HK-2 (cell line): ENCODE data around the gene TEX26.

Experiments
- DNase-seq: peaks from one replicate; pipeline ENCODE4 v3.0.0-alpha.2; 2018; ENCODE audit not compliant: unreplicated experiment

The TEX26 gene

DNA sequence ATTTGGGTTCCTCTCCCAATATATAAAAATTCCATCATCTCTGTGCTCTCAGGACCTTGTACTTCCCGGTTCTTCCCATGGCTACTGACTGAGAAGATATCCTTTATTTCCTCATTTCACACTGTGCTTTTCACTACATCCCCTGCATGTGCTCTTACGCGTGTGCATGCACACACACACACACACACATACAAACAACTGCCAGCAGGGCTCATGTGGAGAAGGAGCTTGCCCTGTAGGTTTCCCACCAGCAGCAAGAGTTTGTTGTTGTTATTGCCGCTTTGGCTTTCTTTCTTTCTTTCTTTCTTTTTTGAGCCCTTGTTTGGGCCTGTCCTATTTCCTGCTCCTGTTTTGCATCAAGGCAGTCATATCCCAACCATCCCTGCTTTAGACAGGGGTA, 43.6 kb downstream of the TEX26 start:
- no peak for DNase-seq

GRCh38 chr13:30978981-30979956, 46.8 kb downstream of the TEX26 start:
- DNase-seq = no peak

GRCh38 chr13:30982506-30982905, 50.0 kb downstream of the TEX26 start:
- no peak for DNase-seq

- no peak for DNase-seq
Observed at GRCh38 chr13:30982906-30983305, 50.5 kb downstream of the TEX26 start.

- DNase-seq = no peak
Observed at GRCh38 chr13:30983431-30983830, 51.0 kb downstream of the TEX26 start.

DNA sequence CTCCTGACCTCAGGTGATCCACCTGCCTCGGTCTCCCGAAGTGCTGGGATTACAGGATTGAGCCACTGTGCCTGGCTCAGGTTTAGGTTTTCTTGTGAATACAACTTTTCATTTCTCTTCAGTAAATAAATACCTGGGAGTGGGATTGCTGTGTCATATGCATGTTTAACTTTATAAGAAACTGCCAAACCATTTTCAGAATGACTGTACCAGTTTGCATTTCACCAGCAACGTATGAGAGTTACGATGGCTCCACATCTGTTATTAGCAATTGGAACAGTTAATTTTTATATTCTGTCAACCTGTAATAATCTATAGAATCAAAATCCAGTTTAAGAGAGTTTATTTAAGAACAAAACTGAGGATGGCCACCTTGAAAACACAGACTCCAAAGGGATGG, 52.2 kb downstream of the TEX26 start:
- no peak for DNase-seq

DNA sequence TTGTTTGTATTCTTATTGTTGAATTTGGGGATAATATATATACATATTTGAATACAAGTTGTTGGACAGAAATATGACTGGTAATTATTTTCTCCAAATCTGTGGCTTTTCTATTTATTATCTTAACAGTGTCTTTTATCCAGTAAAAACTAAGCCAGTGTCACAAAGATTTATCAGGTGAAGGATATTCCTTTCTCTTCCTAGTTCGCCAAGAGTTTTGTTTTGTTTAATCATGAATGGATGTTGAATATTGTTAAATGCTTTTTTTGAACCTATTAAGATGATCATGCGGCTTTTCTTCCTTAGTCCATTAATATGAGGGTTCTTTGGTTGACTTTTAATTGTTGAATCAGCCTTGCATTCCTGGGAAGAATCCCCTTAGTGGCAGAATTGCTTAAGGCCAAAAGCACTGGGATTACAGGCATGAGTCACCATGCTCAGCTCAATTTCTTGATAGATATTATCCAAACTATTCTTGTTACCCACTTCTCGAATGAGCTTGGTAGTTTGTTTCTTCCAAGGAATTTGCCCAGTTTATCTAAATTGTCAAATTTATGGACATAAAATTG, 53.3 kb downstream of the TEX26 start:
- DNase-seq = no peak

- no peak for DNase-seq
Observed at GRCh38 chr13:30991184-30991583, 58.7 kb downstream of the TEX26 start.

DNA sequence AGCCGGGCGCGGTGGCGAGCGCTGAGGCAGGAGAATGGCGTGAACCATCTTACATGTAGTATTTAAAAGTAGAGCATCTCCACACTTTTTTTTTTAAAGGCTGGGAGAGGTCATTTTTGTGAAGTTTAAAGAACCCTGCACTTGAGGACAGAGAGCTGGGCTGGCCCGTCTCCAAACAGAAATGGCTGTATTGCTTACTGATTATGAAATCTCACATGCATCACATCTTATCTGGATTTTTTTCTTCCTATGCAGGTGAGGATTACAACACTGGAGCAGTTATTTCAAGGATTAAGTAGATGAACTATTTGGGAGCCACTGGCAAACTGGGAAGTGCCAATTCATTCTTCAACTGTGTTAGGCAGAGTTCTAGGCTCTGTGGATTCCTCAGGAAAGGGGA, 59.5 kb downstream of the TEX26 start:
- no peak for DNase-seq

DNA sequence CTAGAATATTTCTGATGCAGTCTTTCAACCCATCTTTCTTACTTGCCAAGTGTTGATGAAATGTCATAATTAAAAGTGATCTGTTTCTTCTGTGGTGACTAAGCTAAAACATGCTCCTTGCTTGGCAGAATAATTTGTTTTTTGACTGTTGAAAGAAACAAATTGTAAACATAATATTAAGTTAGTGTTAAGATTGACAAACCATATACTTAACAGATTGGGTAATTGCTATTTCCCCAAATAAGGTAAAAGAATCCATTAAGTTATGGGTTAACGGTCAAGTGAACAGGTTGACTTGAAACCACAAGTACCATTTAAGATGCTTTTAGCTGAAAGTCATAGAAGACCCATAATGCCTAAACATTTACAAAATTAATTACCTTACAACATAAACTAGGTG, 62.9 kb downstream of the TEX26 start:
- DNase-seq = no peak

DNA sequence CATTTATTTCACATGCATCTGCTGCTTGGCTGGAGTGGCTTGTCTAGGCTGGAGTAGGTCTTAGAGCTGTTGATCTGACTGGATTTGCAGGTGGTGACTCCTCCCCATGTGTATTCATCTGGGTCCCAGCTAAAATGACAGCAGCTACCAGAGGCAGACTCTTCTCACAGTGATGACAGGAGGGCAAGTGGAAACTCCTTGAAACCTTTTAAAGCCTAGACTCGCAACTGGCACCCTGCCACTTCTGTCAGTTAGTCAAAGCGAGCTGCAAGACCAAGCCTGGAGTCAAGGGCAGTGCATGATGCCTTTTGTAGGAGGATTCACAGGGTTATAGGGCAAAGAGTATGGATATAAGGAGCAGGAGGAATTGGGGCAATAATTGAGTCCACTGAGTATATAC, 65.2 kb downstream of the TEX26 start:
- no peak for DNase-seq

- DNase-seq = no peak
Observed at GRCh38 chr13:30998136-30999088, 66.0 kb downstream of the TEX26 start.

DNA sequence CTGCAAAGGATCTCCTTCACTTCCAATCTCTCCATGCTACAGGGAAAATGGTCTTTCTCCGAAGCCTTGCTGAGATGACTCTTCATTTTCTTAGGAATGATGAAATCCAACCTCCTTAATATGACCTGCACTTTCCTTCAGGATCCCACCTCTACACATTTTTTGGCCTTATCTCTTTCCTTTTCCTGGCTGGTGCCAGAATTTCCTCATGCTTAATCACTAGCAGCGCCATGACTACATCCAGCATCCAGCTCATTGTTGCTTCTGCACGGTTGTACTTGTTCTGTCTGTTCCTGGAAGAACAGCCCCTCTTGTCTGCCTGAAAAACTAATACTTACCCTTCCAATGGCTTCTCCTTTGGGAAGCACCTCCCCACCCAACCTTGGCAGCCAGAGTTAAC, 68.4 kb downstream of the TEX26 start:
- DNase-seq = no peak

DNA sequence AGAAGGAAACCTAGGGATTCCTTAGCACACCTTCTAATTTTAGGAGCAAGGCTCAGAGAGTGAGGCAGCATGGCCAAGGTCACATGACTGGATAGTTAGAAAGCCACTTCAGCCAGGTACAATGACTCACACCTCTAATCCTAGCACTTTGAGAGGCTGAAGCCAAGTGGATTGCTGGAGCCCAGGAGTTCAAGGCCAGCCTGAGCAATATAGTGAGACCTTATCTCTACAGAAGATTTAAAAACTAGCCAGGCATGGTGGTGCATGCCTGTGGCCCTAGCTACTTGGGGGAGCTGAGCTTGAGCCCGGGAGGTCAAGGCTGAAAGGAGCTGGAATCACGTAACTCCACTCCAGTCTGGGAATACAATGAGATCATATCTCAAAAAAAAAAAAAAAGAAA, 69.2 kb downstream of the TEX26 start:
- DNase-seq = no peak

DNA sequence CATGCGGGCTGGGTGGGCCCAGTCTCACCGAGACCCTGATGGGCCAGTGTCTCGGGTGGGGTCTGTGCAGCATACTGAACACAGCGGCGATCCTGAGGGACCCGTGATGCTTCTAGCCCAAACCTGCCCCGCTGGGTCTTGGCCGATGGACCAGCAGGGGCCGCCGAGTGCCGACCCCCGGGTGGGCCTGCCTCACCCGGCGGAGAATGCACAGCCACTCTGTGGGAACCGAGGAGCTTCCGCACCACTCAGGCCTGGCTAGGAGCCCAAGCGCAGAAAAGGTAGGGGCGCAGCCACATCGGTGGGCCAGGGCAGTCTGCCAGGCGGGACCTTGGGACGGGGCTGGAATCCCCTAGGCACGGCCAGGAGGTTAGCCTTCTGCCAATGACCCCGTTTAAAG, 72.6 kb downstream of the TEX26 start:
- no peak for DNase-seq

DNA sequence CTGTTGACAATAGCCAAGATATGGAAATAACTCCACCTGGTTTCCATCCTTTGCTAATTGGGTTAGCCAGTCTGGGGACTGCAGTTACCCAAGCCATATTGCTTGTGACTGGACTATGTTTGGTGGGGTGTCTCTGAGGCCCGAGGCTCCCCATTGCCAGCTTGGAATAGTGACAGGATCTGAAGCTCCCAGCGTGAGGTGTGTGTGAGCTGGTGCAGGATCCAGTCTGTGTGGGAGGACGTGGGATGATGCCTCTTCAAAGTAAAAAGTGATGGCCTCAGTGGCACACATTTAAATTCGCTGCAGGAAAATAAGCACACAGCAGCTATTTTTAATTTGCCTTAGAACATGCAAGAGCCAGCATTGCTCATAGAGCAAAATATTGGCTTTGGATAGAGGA, 75.0 kb downstream of the TEX26 start:
- no peak for DNase-seq

- DNase-seq = no peak
Observed at GRCh38 chr13:31008400-31009115, 76.1 kb downstream of the TEX26 start.

GRCh38 chr13:31009166-31009565, 76.7 kb downstream of the TEX26 start:
- peak; percentile 60 for DNase-seq

DNA sequence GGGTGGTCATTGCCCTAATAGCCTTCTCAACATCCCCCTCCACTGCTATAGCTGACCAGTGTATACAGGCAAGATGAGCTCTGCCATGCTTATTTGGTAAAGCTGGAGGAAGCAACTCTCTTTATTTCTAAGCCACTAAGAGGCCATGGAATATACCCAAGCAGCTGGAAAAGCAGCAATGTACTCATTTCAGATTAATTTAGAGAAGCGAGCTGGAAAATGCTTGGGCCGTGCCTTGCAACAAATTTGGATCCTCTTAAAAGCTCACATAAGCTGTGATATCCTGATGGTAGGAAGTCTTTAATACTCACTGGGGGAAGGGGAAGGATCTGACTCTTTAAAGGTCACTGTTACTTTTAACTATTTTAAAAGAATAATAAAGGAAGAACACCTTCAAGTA, 77.8 kb downstream of the TEX26 start:
- DNase-seq = no peak

DNA sequence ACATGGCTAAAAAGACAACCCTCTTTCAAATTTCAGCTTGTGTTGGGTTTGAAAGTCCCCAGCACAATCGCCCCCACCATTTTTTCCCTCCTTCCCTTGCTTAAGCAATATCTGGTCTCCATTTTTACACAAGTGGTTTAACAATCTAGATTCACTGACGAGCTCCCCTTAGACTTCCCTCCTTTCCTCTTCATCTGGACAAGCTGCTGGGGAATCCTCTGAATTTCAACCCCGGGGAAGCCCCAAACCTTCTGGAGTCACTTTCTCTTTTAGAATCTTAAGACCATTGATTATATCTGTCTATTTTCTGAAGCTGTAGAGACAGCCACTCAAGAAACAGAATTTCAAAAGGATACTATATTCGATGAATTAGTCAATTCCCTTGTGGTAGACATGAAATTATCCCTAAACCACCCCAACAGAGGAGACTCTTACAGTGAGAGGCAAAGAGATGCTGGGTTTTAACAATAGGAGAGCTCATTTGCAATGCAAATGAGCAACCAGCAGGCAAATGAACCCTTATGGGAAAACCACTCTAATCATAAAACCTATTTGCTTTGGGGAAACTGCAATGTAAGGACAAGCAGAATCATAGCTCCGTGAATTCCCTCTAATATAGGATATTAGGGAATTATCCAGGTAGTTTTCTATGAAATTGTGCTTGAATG, 78.9 kb downstream of the TEX26 start:
- no peak for DNase-seq
